SU-DHL-6 (cell line): Measurements from ENCODE around the gene PTTG1IP.

Experiments used
- H2AFZ ChIP-seq: fragments of 200-600 bp; sonication (generic); 2 replicates; pipeline ENCODE4 v1.6.1; 2014; ENCODE audit warnings: low read depth, mild to moderate bottlenecking, moderate library complexity, mixed read lengths, antibody characterized with exemption, low read length; ENCODE audit not compliant: severe bottlenecking
- H3F3A ChIP-seq: fragments of 200-600 bp; shearing (Covaris generic); 2 replicates; pipeline ENCODE4 v1.6.0; 2016; ENCODE audit warnings: antibody characterized with exemption, mild to moderate bottlenecking; ENCODE audit not compliant: insufficient read depth
- H3K27ac ChIP-seq: fragments of 200-600 bp; sonication (generic); 2 replicates; pipeline ENCODE4 v1.5.1; 2016; ENCODE audit warnings: low read depth, mild to moderate bottlenecking, low read length, moderate library complexity, mixed read lengths
- H3K27me3 ChIP-seq: fragments of 200-600 bp; sonication (generic), shearing (Covaris generic); 2 replicates; pipeline ENCODE4 v1.6.0; 2014; ENCODE audit warnings: mild to moderate bottlenecking, low read length
- H3K36me3 ChIP-seq: fragments of 200-600 bp; sonication (generic); 2 replicates; pipeline ENCODE4 v1.6.1; 2014; ENCODE audit warnings: mild to moderate bottlenecking, low read length, mixed read lengths
- H3K4me2 ChIP-seq: fragments of 300-600, 200-600 bp; shearing (Covaris generic), sonication (generic); 2 replicates; pipeline ENCODE4 v1.6.0; 2014; ENCODE audit warnings: low read length, low read depth, mild to moderate bottlenecking; ENCODE audit not compliant: poor library complexity, severe bottlenecking
- H3K4me3 ChIP-seq: fragments of 200-600 bp; sonication (generic); 2 replicates; pipeline ENCODE4 v1.5.1; 2014; ENCODE audit warnings: antibody characterized with exemption, low read length, mild to moderate bottlenecking, mixed read lengths; ENCODE audit not compliant: insufficient read depth, poor library complexity, severe bottlenecking
- H3K79me2 ChIP-seq: fragments of 200-600 bp; sonication (generic); 2 replicates; pipeline ENCODE4 v1.6.1; 2014; ENCODE audit warnings: mild to moderate bottlenecking, low read length, moderate library complexity; ENCODE audit not compliant: insufficient read depth
- H3K9ac ChIP-seq: fragments of 200-600 bp; sonication (generic); 2 replicates; pipeline ENCODE4 v1.7.0; 2014; ENCODE audit warnings: mild to moderate bottlenecking, low read length
- H3K9me2 ChIP-seq: fragments of 200-600 bp; sonication (generic); replicated peaks from 2 replicates; pipeline ENCODE4 v1.6.1; 2014; ENCODE audit warnings: low read length; ENCODE audit not compliant: insufficient read depth
- H3K9me3 ChIP-seq: fragments of 200-600 bp; sonication (generic); 2 replicates; pipeline ENCODE4 v1.6.1; 2014; ENCODE audit warnings: low read length, mixed read lengths; ENCODE audit not compliant: insufficient read depth
- H4K20me1 ChIP-seq: fragments of 200-600 bp; sonication (generic); 2 replicates; pipeline ENCODE4 v1.6.1; 2014; ENCODE audit warnings: low read depth, mild to moderate bottlenecking, antibody characterized with exemption, low read length, moderate library complexity, mixed read lengths
- CTCF ChIP-seq: fragments of 200-600 bp; sonication (generic); IDR thresholded peaks from one replicate; pipeline ENCODE4 v1.5.1; 2017; ENCODE audit warnings: antibody characterized with exemption, mild to moderate bottlenecking, low read length, moderate library complexity; ENCODE audit not compliant: insufficient read depth, poor library complexity, severe bottlenecking
- EZH2phosphoT487 ChIP-seq: fragments of 200-600 bp; sonication (generic), shearing (Covaris generic); conservative IDR thresholded peaks from 2 replicates; pipeline ENCODE4 v1.6.1; 2018; ENCODE audit warnings: mild to moderate bottlenecking, antibody characterized with exemption, low read length, moderate library complexity, mixed read lengths

Gene PTTG1IP

GRCh38 chr21:44907225-44907965 is 33.9 kb upstream of the PTTG1IP start:
- Histone ChIP-seq H3K4me3 (no peak overlapping the region), H4K20me1 (no peaks in the 10 kb centered on the region), H3K4me2 (no peak overlapping the region), H3K27ac (no peak overlapping the region), H3K36me3 (no peaks in the 10 kb centered on the region), H3F3A (no peaks in the 10 kb centered on the region), H3K79me2 (no peaks in the 10 kb centered on the region), H3K9me3 (no peaks in the 10 kb centered on the region), H3K9ac (no peak overlapping the region), H3K9me2 (no peaks in the 10 kb centered on the region), H3K27me3 (no peaks in the 10 kb centered on the region), H2AFZ (no peak overlapping the region)
- no peak for TF ChIP-seq CTCF
- no peak for TF ChIP-seq EZH2phosphoT487

GRCh38 chr21:44905728-44906090 is 32.2 kb upstream of the PTTG1IP start:
- Histone ChIP-seq H2AFZ (no peak overlapping the region), H3K9me3 (no peaks in the 10 kb centered on the region), H3K27me3 (no peaks in the 10 kb centered on the region), H3K4me3 (no peak overlapping the region), H3K79me2 (no peaks in the 10 kb centered on the region), H3K36me3 (no peaks in the 10 kb centered on the region), H3K9me2 (no peaks in the 10 kb centered on the region), H4K20me1 (no peaks in the 10 kb centered on the region), H3K4me2 (no peak overlapping the region), H3F3A (no peaks in the 10 kb centered on the region), H3K27ac (no peak overlapping the region), H3K9ac (no peak overlapping the region)
- no peak for TF ChIP-seq CTCF
- TF ChIP-seq EZH2phosphoT487 = no peak

- no peak overlapping the region for H3K9ac ChIP-seq
Observed at GRCh38 chr21:44905016-44905727, 31.7 kb upstream of the PTTG1IP start.

More at GRCh38 chr21:44905016-44905727, 31.7 kb upstream of the PTTG1IP start:
- no peaks in the 10 kb centered on the region for H3F3A ChIP-seq
- no peaks in the 10 kb centered on the region for H3K9me2 ChIP-seq
- no peak overlapping the region for H3K27ac ChIP-seq
- TF ChIP-seq CTCF (no peak), EZH2phosphoT487 (no peak)
- H4K20me1 ChIP-seq = no peaks in the 10 kb centered on the region
- no peaks in the 10 kb centered on the region for H3K79me2 ChIP-seq
- H3K4me2 ChIP-seq = no peak overlapping the region
- no peaks in the 10 kb centered on the region for H3K27me3 ChIP-seq
- no peak overlapping the region for H2AFZ ChIP-seq
- H3K4me3 ChIP-seq = no peak overlapping the region
- no peaks in the 10 kb centered on the region for H3K9me3 ChIP-seq
- no peaks in the 10 kb centered on the region for H3K36me3 ChIP-seq
